Omental fat pad (tissue), 4 donors: ENCODE results near the gene GNG8. TPM values are rescaled to one million over a fixed set of nuclear protein-coding genes. Genes with fewer than 3 reads are reported as not detected.

ENCODE experiments used
- ATAC-seq: fragments of 150-250 bp; one replicate; pipeline ENCODE4 v1.9.1; 2016; ENCODE audit warnings: mild to moderate bottlenecking, moderate library complexity; ENCODE audit not compliant: low FRiP score
- DNase-seq: peaks from one replicate; pipeline ENCODE4 v3.0.0-alpha.2; 2019; ENCODE audit warnings: low spot score
- total RNA-seq, 4 donors: library from RNA; depleted of rRNA; stranded (reverse); fragments of >200 nt; gene quantifications; one replicate each; pipeline ENCODE4 v1.1.0, GENCODE V29; 2016
- TF ChIP-seq, protein P1 (sequence below), 3 donors: fragments of 450-650 bp; IDR thresholded peaks; one replicate each; pipeline ENCODE4 v1.5.1; 2016 to 2017; ENCODE audit warnings: antibody characterized with exemption in 3 of 3, mild to moderate bottlenecking in 3 of 3, moderate library complexity in 2 of 3

The GNG8 gene
- total RNA-seq, 4 donors from 2014 or later = not detected

DNA sequence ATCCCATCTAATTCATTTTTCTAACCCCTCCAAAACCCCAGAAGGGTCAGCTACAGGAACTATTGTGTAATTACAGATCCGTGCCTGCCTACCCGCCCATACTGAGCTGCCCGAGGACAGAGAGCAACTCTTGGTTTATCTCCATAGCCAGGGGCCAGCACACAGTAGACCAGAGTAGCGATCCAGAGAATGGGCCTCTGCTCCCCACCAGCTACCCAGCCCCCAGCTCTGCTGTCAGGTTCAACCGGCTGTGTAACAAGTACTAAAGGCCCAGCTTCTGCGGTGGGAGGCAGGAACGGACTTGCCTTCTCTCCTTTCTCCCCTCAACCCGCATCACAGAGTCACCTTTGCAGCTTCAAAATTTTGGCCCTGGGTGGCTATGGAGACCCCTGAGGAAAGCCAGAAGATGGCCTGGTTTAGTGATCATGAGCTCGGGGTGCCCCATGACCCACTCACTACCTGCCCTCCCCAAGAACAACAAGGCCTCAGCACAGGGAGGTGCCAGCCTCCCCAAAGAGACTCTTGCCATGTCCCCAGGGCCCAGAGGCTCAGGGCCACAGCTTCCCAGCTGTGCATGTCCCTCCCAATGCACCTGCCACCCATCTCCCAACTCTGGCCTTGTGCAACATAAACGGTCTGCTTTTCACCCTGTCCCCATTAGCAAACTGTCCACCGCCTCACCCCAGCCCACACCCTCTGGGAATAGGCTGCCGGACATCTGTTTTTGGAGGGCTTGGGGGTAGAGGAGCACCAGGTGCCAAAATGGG is 29.1 kb downstream of the GNG8 start:
- TF ChIP-seq, protein P1, sequence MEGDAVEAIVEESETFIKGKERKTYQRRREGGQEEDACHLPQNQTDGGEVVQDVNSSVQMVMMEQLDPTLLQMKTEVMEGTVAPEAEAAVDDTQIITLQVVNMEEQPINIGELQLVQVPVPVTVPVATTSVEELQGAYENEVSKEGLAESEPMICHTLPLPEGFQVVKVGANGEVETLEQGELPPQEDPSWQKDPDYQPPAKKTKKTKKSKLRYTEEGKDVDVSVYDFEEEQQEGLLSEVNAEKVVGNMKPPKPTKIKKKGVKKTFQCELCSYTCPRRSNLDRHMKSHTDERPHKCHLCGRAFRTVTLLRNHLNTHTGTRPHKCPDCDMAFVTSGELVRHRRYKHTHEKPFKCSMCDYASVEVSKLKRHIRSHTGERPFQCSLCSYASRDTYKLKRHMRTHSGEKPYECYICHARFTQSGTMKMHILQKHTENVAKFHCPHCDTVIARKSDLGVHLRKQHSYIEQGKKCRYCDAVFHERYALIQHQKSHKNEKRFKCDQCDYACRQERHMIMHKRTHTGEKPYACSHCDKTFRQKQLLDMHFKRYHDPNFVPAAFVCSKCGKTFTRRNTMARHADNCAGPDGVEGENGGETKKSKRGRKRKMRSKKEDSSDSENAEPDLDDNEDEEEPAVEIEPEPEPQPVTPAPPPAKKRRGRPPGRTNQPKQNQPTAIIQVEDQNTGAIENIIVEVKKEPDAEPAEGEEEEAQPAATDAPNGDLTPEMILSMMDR (IDR thresholded peaks at IDR 0.05) = no peak
- DNase-seq (no peak), ATAC-seq (no peak)

DNA sequence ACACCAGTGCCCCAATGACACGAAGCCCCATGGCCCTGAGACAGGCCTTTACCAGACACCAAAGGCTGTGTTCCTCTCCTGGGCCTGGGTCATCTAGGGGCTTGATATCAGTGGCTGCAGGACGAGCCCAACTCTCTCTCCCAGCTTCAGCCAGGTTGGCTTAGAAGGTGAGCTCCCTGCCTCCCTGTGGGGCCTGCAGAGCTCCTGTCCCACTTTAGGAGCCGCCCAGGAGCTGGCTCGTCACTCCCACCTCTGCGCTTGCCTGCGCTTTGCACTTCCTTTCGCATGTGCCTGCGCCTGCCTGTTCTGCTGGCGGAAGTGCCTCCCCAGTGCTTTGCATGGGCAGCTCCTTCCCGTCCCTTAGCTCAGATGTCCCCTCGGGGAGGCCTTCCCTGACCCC is 30.0 kb downstream of the GNG8 start:
- TF ChIP-seq, protein P1 (IDR thresholded peaks at IDR 0.05) = no peak
- no peak for ATAC-seq
- DNase-seq = no peak

DNA sequence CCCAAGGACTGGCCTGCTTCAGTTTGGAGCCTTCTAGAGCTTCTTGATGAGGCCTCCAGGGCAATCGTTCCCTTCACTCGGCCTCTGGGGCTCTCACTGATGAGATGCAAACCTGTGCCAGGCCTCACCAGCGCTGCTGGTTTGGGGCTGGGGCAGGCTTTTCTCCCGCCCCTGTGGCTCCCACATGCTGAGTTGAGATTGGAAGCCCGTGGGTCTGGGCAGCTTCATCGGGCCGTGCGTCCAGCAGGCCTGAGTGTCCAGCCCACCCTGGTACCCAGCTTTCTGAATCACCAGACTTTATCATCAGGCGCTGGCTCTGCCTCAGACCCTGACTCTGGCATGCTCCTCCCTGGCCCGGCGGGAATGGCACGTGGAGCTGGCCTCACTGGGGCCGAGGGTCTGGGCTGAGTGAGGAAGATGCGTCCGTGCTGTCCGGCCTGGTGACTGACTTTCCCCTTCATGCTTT is 30.6 kb downstream of the GNG8 start:
- DNase-seq = no peak
- TF ChIP-seq, protein P1 (IDR thresholded peaks at IDR 0.05) = no peak

DNA sequence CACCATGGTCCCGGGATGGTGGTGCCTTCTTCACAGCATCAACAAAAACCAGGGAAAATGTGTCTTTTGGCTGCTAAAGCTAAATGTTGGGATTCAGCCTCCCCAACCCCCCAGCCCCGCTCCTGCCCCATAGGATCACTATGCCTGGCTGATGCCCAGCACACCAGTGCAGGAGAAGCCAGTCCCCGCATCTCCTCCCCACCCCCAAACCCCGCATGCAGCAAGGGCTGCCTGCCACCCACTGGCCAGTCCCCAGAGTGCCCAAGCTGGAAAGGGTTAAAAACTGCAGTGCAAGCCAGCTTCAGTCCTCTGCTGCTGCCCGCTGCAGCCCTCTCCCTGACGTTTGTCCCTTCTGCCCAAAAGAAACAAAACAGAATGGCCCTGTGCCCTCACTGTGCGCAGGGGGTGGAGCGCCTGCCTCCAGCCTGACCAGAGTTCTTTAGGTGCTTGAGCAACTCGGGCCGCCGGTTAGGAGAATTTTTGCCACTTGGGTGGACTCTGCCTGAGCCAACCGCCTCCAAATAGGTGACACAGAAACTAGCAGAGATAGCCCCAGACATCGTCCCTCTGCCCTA is 31.1 kb downstream of the GNG8 start:
- TF ChIP-seq, protein P1 (IDR thresholded peaks at IDR 0.05) = no peak
- no peak for DNase-seq

More for the DNA sequence above, 30.6 kb downstream of the GNG8 start:
- no peak for ATAC-seq

DNA sequence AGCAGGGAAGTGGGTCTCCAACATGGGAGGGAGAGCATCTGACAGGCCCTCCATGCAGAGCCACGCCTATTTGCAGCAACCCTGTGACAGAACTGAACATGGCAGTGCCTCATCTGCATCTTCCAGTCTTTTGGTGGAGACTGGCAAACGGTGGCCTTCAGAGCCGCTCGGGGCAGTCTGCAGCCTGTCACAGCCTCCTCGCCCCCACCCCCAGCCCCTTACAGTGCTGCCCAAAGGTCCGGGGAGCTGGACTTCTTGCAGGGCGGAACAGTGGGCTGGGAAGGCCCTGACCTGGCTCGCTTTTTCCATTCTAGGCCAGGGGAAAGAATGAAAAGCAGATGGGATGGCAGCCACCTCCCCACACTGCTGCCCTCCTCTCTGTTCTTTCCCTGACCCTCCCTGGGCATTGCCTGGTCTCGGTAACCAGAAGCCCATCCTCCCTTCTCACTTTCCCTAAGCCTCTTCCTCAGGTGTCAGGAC is 32.2 kb downstream of the GNG8 start:
- TF ChIP-seq, protein P1 (IDR thresholded peaks at IDR 0.05) = no peak
- ATAC-seq (no peak), DNase-seq (no peak)

More for the DNA sequence above, 31.1 kb downstream of the GNG8 start:
- no peak for ATAC-seq

DNA sequence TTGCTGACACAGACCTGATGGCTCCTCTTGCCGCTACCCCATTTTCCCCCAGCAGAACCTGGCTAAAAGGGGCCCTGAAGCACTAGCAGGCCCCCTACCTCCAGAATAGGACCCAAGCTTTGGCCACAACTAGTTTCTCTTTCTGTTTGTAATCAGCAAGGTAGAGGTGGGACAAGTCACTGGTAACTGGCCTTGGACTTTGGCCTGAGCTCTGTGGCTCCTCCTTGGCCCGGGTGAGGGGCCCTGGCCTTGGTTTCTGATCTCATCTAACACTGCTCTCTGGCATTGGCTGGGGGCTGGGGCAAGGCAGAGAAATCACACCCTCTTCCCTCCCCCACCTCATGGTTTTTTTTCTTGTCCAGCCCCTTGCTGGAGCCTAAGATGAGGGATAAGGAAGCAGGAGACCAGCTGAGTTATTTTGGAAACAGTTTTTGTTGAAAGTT is 32.8 kb downstream of the GNG8 start:
- ATAC-seq = no peak
- TF ChIP-seq, protein P1 (IDR thresholded peaks at IDR 0.05) = no peak
- DNase-seq = no peak
